ENCODE data around the gene REC8. TPM values are rescaled to one million over a fixed set of nuclear protein-coding genes. Genes with fewer than 3 reads are reported as not detected.
A peak's percentile ranks its signal among the peaks of the same experiment; 100 is the strongest.

Gene REC8
- total and polyA plus RNA-seq, 2 of the 13 experiments (the other 11 are each of a cell fraction or from before 2014, with no cell fraction given): 3.4 to 14.7 TPM

DNA sequence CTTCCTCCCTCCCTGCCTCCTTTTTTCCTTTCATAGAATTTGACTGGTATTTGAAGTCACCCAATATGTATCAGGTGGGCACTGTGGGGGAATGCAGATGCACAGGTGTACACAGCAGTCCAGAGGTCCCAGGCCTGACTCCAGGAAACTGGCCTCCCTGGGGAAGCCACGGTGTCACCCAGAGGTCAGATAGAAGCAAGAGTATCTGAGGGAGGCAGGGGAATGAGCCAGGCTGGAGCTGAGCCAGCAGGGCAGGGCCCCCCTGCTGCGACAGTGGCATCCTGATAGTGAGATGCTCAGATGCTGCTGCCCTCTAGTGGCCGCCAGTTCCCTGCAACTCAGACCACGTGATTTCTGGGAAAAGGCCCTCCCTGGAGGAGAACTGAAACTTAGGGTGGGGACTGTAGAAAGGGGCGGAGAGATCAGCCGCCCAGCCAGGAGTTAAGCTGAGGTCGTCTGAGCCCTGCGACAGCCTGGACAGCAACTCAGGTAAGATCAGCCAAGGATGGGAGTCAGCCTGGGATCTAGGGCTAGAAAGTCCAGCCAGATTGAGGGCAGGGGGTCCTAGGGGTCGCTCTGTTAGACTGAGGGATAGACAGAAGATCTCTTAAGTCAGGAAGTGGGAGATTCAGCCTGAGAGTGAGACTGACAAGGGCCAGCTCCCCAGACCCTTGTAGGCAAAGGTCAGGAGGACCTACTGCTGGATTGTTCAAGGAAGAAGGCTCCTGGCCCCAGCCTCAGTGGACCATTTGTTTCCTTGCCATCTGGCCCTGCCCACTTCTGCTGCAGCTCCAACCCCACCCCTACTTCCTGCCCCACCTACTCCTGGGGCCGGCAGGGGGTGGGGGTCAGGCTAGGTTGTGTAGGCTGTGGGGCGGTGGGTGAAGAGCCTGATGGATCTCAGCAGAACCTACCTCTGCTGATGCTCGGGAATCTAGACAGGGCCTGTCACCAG, 10.8 kb upstream of the REC8 start, which contains the start of gene IRF9 (continued):
- TF ChIP-seq ZNF567 (CRISPR knock-in tag; IDR thresholded peaks at IDR 0.05; ENCODE audit: borderline replicate concordance) (peak; percentile 99; the same call in 1 of the 2 replicates), ZNF546 (CRISPR knock-in tag; conservative IDR thresholded peaks at IDR 0.05) (peak; percentile 89), MED13 (CRISPR knock-in tag; IDR thresholded peaks at IDR 0.05) (peak; percentile 74; the same call in 1 of the 2 replicates), SMAD9 (CRISPR knock-in tag; IDR thresholded peaks at IDR 0.05) (peak; percentile 97), FOXK2 (IDR thresholded peaks at IDR 0.05) (no peak), NFIB (CRISPR knock-in tag; IDR thresholded peaks at IDR 0.05; ENCODE audit: borderline replicate concordance) (no peak), ZNF256 (CRISPR knock-in tag; conservative IDR thresholded peaks at IDR 0.05) (peak; percentile 96), ZNF20 (CRISPR knock-in tag; IDR thresholded peaks at IDR 0.05) (no peak), SOX5 (CRISPR knock-in tag; IDR thresholded peaks at IDR 0.05; ENCODE audit: borderline replicate concordance) (peak; percentile 94), NCOA1 (CRISPR knock-in tag; IDR thresholded peaks at IDR 0.05) (no peak), ZSCAN29 (CRISPR knock-in tag; conservative IDR thresholded peaks at IDR 0.05) (no peak), PTBP1 (IDR thresholded peaks at IDR 0.05; ENCODE audit: low read depth, low read length, poor library complexity, severe bottlenecking) (peak; percentile 64), TP53 (CRISPR knock-in tag; conservative IDR thresholded peaks at IDR 0.05) (peak; percentile 92), KLF13 (CRISPR knock-in tag; IDR thresholded peaks at IDR 0.05) (peak; percentile 92)
- TF ChIP-seq, protein P1, sequence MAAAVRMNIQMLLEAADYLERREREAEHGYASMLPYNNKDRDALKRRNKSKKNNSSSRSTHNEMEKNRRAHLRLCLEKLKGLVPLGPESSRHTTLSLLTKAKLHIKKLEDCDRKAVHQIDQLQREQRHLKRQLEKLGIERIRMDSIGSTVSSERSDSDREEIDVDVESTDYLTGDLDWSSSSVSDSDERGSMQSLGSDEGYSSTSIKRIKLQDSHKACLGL (CRISPR knock-in tag; IDR thresholded peaks at IDR 0.05): peak; percentile 56; the same call in 1 of the 2 replicates
- TF ChIP-seq, protein P2, sequence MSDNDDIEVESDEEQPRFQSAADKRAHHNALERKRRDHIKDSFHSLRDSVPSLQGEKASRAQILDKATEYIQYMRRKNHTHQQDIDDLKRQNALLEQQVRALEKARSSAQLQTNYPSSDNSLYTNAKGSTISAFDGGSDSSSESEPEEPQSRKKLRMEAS (IDR thresholded peaks at IDR 0.05): peak; percentile 99
- TF ChIP-seq, protein P3, sequence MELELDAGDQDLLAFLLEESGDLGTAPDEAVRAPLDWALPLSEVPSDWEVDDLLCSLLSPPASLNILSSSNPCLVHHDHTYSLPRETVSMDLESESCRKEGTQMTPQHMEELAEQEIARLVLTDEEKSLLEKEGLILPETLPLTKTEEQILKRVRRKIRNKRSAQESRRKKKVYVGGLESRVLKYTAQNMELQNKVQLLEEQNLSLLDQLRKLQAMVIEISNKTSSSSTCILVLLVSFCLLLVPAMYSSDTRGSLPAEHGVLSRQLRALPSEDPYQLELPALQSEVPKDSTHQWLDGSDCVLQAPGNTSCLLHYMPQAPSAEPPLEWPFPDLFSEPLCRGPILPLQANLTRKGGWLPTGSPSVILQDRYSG (CRISPR knock-in tag; IDR thresholded peaks at IDR 0.05): no peak
- TF ChIP-seq, protein P4, sequence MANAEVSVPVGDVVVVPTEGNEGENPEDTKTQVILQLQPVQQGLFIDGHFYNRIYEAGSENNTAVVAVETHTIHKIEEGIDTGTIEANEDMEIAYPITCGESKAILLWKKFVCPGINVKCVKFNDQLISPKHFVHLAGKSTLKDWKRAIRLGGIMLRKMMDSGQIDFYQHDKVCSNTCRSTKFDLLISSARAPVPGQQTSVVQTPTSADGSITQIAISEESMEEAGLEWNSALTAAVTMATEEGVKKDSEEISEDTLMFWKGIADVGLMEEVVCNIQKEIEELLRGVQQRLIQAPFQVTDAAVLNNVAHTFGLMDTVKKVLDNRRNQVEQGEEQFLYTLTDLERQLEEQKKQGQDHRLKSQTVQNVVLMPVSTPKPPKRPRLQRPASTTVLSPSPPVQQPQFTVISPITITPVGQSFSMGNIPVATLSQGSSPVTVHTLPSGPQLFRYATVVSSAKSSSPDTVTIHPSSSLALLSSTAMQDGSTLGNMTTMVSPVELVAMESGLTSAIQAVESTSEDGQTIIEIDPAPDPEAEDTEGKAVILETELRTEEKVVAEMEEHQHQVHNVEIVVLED (CRISPR knock-in tag; IDR thresholded peaks at IDR 0.05; ENCODE audit: borderline replicate concordance): peak; percentile 86

Data from HepG2 (cell line).